ENCODE results near the gene PPP1R3F.

PPP1R3F gene

GRCh38 chrX:49276671-49277534 is 7.3 kb downstream of the PPP1R3F start:
- TF ChIP-seq CTCF (IDR thresholded peaks at IDR 0.05; ENCODE audit: low read depth, low read length, missing control alignments): no peak
- in situ Hi-C loops (cut with HindIII; ENCODE audit: low sequenced_read_pairs): no loop called here
- no peak overlapping the region for H3K4me3 ChIP-seq (ENCODE audit: low read depth, low read length)
- DNase-seq (ENCODE audit: low read depth): no peak

- TF ChIP-seq CTCF (IDR thresholded peaks at IDR 0.05; ENCODE audit: low read depth, low read length, missing control alignments): no peak
- in situ Hi-C loops (cut with HindIII; ENCODE audit: low sequenced_read_pairs): no loop called here
- DNase-seq (ENCODE audit: low read depth): no peak
- H3K4me3 ChIP-seq (ENCODE audit: low read depth, low read length): no peak overlapping the region
Measured at GRCh38 chrX:49277535-49277830, 7.9 kb downstream of the PPP1R3F start.

- DNase-seq (ENCODE audit: low read depth): no peak
- no peak overlapping the region for H3K4me3 ChIP-seq (ENCODE audit: low read depth, low read length)
- in situ Hi-C loops (cut with HindIII; ENCODE audit: low sequenced_read_pairs): no loop called here
- TF ChIP-seq CTCF (IDR thresholded peaks at IDR 0.05; ENCODE audit: low read depth, low read length, missing control alignments): no peak
Measured at GRCh38 chrX:49278081-49278480, 8.5 kb downstream of the PPP1R3F start.

- in situ Hi-C loops (cut with HindIII; ENCODE audit: low sequenced_read_pairs): no loop called here
- no peak for DNase-seq (ENCODE audit: low read depth)
- peak; percentile 34 for TF ChIP-seq CTCF (IDR thresholded peaks at IDR 0.05; ENCODE audit: low read depth, low read length, missing control alignments)
- H3K4me3 ChIP-seq (ENCODE audit: low read depth, low read length): no peak overlapping the region
Measured at GRCh38 chrX:49282647-49283011, 13.0 kb downstream of the PPP1R3F start.

GRCh38 chrX:49284212-49284611 is 14.6 kb downstream of the PPP1R3F start:
- no peak overlapping the region for H3K4me3 ChIP-seq (ENCODE audit: low read depth, low read length)
- no peak for DNase-seq (ENCODE audit: low read depth)
- no peak for TF ChIP-seq CTCF (IDR thresholded peaks at IDR 0.05; ENCODE audit: low read depth, low read length, missing control alignments)
- in situ Hi-C loops (cut with HindIII; ENCODE audit: low sequenced_read_pairs): no loop called here

GRCh38 chrX:49286136-49286535 is 16.5 kb downstream of the PPP1R3F start:
- no peak for TF ChIP-seq CTCF (IDR thresholded peaks at IDR 0.05; ENCODE audit: low read depth, low read length, missing control alignments)
- DNase-seq (ENCODE audit: low read depth): no peak
- in situ Hi-C loops (cut with HindIII; ENCODE audit: low sequenced_read_pairs): no loop called here
- H3K4me3 ChIP-seq (ENCODE audit: low read depth, low read length): no peak overlapping the region

Data from astrocyte of the cerebellum (primary cell).